GM12878 (cell line): ENCODE results near the gene CNRIP1.

Experiments
- CTCF ChIP-seq, 3 experiments: IDR thresholded peaks in 2 of 3; conservative IDR thresholded peaks in 1 of 3; 2 replicates each; pipeline ENCODE4 v1.5.1; 2011; ENCODE audit warnings: low read depth in 3 of 3, low read length in 3 of 3, mild to moderate bottlenecking in 3 of 3, control low read depth in 2 of 3, moderate library complexity in 2 of 3, inconsistent platforms in 1 of 3, mixed read lengths in 1 of 3; ENCODE audit not compliant: control insufficient read depth in 2 of 3, insufficient read depth in 1 of 3; ENCODE audit errors: extremely low read depth in 1 of 3
- EP300 ChIP-seq, 2 experiments: fragments of 150-350 bp in 1 of 2; IDR thresholded peaks; 2 replicates each; pipeline ENCODE4 v1.6.1; 2011 to 2012; ENCODE audit warnings: low read depth in 2 of 2, low read length in 2 of 2, borderline replicate concordance in 1 of 2, improper control_type of control experiment in 1 of 2, inconsistent platforms in 1 of 2; ENCODE audit not compliant: control insufficient read depth in 1 of 2
- ETV6 ChIP-seq, 2 experiments: fragments of 450-650 bp in 1 of 2; IDR thresholded peaks in 1 of 2; conservative IDR thresholded peaks in 1 of 2; 2 replicates each; pipeline ENCODE4 v1.6.1; 2014; ENCODE audit warnings: antibody characterized with exemption in 1 of 2, borderline replicate concordance in 1 of 2, low read depth in 1 of 2, mild to moderate bottlenecking in 1 of 2, moderate library complexity in 1 of 2
- MXI1 ChIP-seq: fragments of 150-350 bp; IDR thresholded peaks from 2 replicates; pipeline ENCODE4 v1.6.1; 2011; ENCODE audit warnings: low read depth, mild to moderate bottlenecking, inconsistent platforms, low read length, improper control_type of control experiment
- NFIC ChIP-seq: IDR thresholded peaks from 2 replicates; pipeline ENCODE4 v1.6.1; 2012; ENCODE audit warnings: low read depth, mild to moderate bottlenecking, inconsistent platforms, low read length, moderate library complexity
- NRF1 ChIP-seq: conservative IDR thresholded peaks from 2 replicates; pipeline ENCODE4 v1.6.1; 2011; ENCODE audit warnings: mild to moderate bottlenecking, low read depth, low read length, improper control_type of control experiment
- SP1 ChIP-seq: IDR thresholded peaks from one replicate; pipeline ENCODE4 v1.6.1; 2011; ENCODE audit warnings: low read depth, low read length
- YY1 ChIP-seq: IDR thresholded peaks from 2 replicates; pipeline ENCODE4 v1.6.1; 2011; ENCODE audit warnings: low read depth, mild to moderate bottlenecking, low read length
- ZSCAN29 ChIP-seq: fragments of 450-650 bp; IDR thresholded peaks from 2 replicates; pipeline ENCODE4 v1.6.1; 2017; ENCODE audit warnings: mild to moderate bottlenecking, moderate library complexity
- TF ChIP-seq, protein P1 (sequence below): IDR thresholded peaks from 2 replicates; pipeline ENCODE4 v1.6.1; 2011; ENCODE audit warnings: mild to moderate bottlenecking, low read depth, low read length, moderate library complexity; ENCODE audit not compliant: insufficient replicate concordance

DNA sequence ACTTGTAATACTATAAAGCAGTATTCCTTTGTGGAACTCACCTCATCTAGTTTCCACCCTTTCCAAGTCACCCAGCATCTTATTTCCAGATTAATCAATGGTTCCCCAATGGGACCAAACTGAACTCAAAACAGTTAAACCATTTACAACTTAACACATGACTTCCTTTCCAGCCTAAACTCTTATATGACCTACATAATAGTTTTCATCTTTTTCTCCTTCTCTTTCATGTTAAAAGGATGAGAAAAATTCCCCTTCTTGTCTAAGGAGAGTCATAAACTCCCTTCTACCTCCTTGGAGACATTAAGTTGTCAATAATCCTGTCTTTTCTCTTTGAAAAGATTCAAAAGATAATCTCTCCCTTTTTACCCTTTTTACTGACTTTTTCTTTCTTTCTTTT lies 74.1 kb downstream of the CNRIP1 start:
- TF ChIP-seq YY1 (no peak), ETV6 (conservative IDR thresholded peaks at IDR 0.05 in 1 of 2, IDR thresholded peaks at IDR 0.05 in 1 of 2; ENCODE audit: borderline replicate concordance in 1 of 2, low read depth in 1 of 2) (no peak), ZSCAN29 (no peak), CTCF (IDR thresholded peaks at IDR 0.05 in 2 of 3, conservative IDR thresholded peaks at IDR 0.05 in 1 of 3; ENCODE audit: control insufficient read depth in 2 of 3, extremely low read depth in 1 of 3, insufficient read depth in 1 of 3, low read depth in 3 of 3, low read length in 3 of 3) (no peak), SP1 (no peak), MXI1 (no peak), NFIC (no peak), EP300 (IDR thresholded peaks at IDR 0.05; ENCODE audit: borderline replicate concordance in 1 of 2, control insufficient read depth in 1 of 2, low read depth in 2 of 2, low read length in 2 of 2) (no peak), NRF1 (no peak)
- TF ChIP-seq, protein P1, sequence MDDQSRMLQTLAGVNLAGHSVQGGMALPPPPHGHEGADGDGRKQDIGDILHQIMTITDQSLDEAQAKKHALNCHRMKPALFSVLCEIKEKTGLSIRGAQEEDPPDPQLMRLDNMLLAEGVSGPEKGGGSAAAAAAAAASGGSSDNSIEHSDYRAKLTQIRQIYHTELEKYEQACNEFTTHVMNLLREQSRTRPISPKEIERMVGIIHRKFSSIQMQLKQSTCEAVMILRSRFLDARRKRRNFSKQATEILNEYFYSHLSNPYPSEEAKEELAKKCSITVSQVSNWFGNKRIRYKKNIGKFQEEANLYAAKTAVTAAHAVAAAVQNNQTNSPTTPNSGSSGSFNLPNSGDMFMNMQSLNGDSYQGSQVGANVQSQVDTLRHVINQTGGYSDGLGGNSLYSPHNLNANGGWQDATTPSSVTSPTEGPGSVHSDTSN: no peak
